ENCODE results near the gene HOXC5.

The HOXC5 gene

DNA sequence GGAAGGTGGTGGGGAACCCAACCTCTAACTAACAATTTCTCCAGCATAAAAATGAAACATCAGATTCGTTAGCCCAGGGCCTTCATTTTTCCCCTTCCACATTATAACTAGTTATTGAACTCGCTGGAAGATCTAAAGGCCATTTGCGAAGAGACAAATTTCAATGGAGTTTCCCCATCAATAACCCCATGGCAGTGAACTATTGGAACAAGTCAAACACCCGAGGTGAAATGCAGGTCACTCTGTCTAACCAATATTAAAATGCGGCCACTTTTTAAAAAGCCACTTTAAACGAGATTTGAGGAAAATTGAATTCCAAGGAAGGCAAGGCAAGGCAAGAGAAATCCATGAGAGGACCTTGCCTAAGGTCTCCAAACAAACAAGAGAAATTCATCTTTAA, 16.3 kb downstream of the HOXC5 start:
- DNase-seq: no peak

DNA sequence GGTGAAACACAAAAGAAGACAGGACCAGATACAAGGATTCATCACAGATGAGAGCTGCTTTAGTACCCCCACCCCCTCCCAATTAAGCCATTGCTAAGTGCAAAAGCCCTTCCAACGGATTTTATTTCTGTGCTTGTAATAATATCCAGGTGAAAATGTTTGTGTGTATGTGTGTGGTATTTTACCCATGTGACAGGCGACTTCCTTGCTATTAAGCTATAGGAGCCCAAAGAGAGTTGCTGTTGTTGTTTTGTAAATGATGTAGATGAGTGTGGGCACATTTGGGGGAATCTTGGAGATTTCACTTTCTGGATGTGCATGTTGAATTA, 17.6 kb downstream of the HOXC5 start:
- DNase-seq: no peak

DNA sequence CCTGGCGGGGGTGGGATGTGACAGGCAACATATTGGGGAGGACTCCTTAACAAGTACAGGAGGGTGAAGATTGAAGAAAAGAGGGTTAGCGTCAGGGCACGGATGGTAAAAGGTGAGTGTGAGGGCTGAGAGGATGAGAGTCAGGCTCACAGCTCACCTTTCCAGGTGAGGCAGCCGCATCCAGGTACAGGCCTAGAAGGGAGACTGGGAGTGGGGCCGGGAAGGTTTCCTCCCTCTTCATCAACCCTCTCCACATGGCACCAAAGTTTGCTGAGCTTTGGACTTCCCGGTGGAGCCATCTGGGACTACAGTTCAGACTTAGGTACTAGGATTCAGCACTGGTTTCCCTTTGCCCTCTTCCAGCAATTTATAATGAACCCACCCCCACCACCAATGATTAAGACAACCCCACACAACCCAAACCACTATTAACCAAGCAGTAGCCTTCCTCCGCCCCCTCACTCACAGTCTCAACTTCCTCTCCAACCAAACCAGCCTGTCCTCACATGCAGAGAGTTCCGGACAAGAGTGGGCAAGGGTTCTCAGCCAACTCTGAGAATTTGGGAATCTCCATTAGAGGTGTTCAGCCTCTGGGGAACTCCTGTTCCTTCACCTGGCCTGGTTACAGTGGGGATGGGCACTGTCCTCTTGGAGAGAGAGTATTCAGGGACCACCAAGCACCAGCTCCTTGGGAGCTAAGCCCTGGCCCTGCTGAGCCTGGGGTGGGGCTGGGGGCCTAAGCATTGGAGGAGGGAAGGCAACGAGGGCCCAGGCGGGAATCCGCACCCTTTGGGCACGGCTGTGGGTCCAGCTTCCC, 18.4 kb downstream of the HOXC5 start:
- DNase-seq: no peak

DNA sequence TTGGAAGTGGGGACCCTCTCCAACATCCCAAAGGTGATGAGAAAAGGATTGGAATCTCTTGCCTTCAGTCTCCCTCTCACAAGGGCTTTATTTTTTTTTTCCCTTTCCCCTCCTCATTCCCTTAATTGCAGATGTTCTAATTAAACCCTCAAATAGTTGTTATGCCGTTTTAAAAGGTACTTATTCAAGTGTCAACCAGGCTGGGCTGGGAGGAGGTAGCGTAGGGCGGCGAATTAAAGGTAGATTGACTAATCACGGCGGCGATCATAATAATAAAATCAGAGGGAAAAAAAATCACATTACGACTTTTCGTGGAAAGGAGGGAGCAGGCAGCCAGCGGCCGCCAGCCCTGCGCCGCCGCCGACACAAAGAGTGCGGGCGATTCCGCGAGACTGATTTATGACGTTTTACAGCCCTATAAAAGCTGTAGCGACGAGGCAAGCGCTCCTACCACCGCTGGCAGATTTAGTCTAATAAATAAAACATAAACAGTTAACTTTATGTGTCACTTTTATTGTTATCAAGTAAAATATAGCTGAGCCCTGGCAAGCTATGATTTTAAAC, 19.1 kb downstream of the HOXC5 start:
- no peak for DNase-seq

DNA sequence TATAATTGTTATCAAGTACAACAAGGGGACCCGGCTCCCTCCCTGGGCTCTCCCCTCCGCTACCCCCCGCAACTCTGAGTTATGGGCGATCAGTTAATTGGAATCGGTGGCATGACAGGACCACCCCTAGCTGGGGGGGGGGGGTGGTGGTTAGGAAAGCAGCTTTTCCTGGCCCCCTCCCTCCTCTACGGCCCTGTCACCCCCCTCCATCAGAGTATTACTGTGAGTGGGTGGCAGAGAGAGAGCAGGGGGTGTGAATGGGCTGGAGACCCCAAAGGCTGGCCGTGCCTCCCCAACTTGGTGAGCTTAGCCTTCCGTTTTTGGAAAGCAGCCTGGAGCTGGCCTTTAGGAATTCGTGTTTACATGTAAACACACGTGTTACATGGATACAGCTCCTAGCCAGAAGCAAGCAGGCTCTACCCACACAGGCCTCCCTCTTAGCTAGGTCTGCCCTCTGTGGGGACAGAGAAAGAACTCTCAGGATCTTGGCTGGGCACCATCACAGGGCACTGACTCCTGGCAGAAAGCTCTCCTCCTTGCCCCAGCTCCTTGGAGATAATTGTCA, 19.7 kb downstream of the HOXC5 start:
- DNase-seq: no peak

DNA sequence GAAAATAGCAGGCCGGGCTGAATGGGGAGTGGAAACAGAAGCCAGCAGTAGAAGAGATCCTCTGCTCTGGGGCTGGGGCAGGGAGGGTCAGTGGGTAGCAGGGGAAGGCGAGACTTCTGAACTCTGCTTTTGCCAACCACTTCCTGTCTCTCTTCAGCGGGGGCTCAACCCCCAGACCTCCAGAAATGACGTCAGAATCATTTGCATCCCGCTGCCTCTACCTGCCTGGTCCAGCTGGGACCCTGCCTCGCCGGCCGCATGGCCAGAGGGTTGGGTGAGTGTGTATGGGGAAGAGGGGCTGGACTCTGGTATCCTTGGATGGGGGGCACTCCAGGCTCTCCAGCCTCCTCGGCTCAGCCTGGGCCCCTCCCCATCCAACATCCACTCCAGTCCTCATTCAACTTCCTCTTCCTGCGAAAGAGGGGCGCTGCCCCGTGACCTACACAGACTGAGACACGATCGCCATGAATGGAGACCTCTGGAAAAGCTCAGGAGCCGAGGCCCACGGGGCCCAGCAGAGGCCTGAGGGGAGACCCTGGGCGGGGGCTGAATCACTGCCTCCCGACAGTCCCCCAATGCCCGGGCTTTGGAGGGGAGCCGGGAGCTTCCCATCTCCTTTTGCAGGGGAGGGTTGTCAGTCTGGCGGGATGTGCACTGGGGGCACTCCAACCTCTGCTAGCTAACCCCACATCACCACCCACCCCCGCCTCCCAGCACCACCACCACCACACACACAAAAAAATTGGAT, 20.3 kb downstream of the HOXC5 start:
- DNase-seq: peak; percentile 50

DNA sequence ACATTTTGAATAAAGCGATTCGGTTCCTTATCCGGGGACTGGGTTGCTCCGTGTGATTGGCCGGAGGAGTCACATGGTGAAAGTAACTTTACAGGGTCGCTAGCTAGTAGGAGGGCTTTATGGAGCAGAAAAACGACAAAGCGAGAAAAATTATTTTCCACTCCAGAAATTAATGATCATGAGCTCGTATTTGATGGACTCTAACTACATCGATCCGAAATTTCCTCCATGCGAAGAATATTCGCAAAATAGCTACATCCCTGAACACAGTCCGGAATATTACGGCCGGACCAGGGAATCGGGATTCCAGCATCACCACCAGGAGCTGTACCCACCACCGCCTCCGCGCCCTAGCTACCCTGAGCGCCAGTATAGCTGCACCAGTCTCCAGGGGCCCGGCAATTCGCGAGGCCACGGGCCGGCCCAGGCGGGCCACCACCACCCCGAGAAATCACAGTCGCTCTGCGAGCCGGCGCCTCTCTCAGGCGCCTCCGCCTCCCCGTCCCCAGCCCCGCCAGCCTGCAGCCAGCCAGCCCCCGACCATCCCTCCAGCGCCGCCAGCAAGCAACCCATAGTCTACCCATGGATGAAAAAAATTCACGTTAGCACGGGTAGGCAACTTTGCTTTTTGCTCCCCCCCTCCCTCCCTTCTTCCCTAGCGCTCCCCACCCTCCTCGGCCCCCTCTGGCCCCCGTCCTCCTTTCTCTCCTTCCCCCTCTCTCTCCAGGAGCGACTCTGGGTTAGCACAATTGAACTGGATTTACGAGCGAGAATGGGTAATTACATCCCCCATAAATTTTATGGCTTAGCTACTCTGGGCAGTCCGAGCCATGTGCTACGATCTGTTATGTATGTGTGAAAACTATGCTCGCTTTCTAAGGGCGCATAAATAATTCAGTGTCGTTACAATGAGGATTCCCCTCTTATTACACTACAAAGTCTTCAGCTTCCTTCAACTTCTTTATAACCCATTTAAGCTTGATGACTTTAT, 21.2 kb downstream of the HOXC5 start, which contains the start of gene HOXC4:
TSS of gene HOXC4 (plus strand) at position 85 of the 991 bp plus-strand sequence. CDS start at position 173, 88 bp downstream.
- peak; percentile 46 for DNase-seq

DNA sequence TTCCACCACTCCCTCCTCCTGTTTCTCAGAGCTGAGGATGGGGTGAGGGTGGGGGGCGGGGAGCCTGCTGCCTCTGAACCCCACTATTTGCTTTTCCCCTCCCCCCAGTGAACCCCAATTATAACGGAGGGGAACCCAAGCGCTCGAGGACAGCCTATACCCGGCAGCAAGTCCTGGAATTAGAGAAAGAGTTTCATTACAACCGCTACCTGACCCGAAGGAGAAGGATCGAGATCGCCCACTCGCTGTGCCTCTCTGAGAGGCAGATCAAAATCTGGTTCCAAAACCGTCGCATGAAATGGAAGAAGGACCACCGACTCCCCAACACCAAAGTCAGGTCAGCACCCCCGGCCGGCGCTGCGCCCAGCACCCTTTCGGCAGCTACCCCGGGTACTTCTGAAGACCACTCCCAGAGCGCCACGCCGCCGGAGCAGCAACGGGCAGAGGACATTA, 21.9 kb downstream of the HOXC5 start:
- no peak for DNase-seq

DNA sequence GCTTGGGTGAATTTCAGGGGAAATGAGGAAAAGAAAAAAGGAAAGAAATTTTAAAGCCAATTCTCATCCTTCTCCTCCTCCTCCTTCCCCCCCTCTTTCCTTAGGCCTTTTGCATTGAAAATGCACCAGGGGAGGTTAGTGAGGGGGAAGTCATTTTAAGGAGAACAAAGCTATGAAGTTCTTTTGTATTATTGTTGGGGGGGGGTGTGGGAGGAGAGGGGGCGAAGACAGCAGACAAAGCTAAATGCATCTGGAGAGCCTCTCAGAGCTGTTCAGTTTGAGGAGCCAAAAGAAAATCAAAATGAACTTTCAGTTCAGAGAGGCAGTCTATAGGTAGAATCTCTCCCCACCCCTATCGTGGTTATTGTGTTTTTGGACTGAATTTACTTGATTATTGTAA, 22.7 kb downstream of the HOXC5 start:
- no peak for DNase-seq

DNA sequence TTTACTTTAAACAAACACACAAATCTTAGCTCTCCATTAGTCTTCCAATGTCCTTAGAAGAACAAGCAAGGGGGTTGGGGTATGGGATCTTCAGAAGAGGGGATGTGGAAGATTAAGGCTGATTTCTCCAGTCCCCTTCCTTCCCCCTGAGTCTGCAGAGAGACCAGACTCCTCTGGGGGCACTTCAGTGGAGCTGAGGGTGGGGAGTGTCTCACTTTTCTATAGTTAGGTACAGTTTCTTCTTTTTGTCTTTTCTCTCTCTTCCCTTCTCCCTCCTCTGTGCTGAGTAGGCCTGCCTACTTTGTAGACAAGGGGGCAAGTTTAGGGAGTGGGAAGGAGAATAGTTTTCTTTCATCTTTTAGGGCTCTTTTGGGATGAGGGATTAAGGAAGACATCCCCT, 23.3 kb downstream of the HOXC5 start:
- no peak for DNase-seq

DNA sequence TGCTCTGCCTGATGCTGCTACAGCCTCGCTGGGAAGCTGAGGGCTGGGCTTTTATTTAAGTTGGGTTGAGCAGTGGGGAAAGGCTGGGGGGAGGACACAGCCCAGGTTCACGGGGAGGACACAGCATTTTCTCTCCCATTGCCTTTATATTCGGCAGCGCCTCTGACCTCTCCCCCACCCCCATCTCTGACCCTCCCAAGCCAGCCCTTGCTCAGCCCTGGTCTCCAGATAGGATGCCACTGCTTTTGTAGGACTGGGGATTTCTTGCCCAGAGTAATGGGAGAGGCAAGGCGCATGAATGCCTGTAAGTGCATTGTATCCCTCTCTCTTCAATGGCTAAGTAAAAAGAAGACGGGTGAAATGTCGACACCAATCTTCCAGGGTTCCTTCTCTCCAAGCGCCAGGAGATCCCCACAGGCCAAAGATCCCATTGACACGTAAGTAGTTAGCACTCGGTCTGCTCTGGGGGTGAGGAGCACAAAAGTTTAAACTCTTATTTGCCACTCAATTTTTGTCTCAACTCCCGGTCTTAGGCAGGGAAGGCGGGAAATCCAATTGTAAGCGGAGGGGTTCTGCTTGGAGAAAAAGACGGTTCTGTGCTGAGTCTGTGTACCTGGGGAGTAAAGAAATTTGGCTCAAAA, 25.4 kb downstream of the HOXC5 start:
- DNase-seq: no peak

DNA sequence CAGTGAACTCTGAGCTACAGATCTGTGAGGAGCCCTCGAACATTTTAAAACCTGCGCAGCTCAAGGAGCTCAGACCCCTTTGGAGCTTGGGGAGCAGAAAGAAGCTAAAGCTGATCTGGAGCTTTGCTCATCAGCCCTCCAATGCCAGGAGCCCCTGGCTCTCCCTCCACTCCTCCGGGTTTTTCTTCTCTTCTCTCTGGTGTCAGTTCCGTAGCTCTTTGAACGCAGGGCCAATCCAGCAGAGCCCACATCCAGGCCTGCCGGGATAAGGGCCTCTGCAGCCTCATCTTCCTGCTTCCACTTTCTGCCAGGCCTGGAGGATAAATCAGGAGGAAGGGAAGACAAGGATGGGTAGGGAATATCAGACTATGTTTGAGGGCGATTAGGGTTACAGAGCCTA, 26.8 kb downstream of the HOXC5 start:
- DNase-seq: no peak

DNA sequence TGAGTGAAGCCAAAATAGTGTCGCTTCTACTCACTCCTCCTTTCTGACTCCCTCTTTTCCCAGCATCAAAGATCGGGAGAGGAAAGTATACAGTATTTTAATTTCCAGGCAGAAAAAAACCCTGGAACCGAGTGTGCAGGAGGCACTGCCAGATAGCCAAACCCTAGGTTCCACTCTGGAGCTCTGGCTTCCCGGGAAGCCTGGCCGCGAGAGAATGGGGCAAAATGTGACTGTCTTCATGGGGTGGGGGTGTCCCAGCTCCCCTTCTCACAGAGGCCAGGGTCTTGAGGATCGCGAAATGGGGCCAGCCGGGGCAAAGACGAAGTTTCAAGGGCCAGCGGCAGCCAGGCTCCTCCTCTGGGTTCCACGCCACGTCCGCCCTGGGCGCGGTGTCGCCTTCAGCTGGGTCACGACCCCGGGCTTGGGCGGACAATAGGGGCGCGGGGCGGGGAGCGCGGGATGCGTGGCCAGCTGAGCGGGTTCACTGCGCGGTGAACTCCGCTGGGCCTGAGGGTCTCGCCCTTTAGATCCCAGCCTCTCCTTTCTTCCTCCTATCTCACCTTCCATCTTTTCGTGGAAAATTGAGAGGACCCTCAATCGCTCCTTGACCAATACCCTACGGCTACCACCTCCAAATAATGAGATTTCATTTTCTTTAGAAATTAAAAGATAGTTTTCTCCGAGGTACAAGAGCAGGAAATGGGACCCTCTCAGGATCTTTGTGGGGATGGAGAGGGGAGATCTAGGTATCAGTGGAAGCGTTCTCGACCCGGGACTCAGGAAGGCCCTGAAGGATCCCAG, 27.5 kb downstream of the HOXC5 start:
- no peak for DNase-seq

DNA sequence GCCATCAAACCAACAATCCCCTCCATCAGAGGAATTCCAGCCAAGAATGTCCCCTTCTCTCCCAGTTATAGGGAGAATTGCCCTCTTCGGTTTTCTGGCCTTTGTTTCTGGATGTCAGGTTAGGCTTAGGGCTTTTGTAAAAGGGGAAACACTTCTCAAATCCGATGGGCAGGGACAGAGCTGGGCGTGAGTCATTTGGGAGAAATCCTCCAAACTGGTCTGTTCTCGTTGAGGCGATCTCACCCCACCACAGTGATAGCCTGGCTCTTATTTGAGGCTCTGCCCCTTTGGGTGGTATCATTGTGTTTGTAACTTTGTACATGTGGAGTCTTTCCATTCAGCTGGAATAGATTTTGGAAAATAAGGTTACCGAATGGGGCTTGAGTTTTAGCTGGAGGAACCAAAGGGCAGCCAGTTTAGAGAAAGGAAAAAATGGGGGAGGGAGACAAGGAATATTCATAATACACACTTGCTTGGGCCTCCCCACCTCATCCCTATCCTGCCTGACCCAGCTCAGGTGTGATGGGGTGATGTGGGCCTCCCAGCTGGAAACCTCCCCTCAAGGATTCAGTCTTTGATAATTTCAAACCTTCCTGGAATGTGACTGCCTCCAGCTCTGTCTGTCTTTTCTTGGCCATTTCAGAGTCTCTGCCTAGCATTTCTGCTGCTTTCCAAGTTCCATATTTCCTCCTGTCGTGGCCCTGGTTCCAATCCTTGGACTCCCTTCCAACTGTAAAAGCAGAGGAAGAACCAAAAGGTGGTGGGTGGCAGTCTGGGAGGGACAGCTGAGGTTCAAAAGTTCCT, 28.3 kb downstream of the HOXC5 start:
- no peak for DNase-seq

DNA sequence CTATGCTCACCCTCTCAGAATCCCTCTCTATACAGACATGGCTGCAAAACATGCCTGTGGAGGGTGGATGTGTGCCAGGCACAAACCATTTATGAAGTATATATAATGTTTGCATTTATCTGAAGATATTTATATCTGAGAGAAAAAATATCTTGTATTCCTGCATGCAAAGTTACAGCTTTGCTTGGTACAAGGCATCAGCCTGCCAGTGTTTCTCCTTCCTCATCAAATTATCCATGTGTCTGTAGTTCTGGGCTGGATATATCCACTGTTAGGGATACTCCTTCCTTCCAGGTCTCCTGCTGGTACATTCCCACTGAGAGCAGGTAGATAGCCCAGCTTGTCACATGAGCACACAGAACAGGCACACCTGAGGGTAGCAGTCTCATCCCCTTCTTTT, 32.8 kb downstream of the HOXC5 start:
- no peak for DNase-seq

DNA sequence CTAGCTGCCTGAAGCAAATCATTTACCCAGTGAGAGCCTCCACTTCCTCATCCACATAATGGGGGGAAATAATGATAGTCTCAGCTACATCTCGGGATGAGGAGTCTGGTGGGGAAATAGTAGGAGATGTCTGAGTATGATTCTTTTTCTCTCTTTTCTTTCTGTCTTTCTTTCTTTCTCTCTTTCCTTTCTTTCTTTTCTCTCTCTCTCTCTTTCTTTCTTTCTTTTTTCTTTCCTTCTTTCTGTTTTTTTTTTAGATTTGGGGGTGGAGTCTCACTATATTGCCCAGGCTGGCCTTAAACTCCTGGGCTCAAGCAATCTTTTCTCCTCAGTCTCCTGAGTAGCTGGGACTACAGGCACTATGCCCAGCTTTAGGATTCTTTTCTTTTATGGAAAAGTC, 33.6 kb downstream of the HOXC5 start:
- no peak for DNase-seq

DNA sequence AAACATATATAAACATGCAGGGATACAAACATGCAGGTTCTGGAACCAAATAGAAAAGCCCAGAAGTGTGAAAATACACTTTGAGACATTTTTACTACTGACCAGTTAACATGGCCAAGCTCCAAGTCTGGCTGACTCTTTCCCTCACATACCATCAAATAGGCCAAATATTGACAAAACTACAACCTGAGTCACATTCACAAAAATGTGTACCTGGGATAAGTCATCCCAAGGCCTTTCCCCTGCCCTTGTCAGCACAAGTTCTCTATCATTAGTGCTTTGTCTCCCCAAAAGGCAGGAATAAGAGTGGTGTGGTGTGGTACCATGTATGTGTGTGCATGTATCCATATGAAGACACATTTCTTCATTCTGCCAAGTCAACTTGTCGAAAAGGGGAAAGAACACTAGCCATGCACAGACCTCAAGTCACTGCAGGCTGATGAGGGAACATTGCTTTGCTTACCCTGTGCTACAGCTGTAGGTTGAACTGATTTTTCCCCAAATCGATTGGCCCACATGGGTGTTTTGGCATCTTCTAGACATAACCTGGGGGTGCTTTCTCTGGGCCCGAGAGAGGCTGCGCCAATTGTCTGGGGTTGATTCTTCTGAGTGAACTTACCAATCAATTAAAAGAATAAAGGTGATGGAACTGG, 35.7 kb downstream of the HOXC5 start:
- DNase-seq: no peak

DNA sequence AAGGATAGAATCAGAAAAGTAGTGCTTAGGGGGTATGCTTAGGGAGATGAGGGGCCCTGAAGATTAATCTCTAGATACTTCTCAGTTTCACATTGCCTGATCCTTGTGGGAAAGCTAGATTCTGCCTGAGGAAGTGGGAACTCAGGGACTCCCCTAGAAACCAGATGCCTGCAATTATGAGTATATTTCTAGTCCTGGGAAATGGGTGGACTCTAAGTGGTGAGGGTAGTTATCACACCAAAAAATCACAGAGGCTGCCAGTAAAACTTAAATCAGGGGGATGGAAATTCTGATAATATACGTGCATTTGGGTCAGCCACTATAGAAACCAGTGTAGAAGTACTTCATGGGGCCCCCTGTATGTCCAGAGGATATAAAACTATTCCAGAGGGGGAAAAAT, 39.1 kb downstream of the HOXC5 start:
- DNase-seq: no peak

DNA sequence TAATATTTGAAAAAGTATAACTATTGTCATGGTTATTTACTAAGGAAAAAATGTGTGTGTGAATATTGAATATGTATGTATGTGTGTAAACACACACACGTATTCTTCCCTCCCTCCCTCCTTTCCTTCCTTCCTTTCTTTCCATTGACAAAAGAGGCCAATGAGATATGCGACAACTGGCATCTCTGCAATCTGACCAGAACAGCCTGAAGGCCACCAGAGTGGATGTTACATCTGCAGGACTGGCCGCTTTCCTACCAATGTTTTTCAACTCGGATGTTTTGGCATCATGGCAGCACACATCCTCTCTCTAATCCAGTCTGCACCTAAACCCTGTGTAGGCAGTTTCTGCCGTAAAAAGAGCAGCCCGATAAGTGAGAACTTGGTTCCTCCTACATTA, 41.5 kb downstream of the HOXC5 start:
- no peak for DNase-seq

DNA sequence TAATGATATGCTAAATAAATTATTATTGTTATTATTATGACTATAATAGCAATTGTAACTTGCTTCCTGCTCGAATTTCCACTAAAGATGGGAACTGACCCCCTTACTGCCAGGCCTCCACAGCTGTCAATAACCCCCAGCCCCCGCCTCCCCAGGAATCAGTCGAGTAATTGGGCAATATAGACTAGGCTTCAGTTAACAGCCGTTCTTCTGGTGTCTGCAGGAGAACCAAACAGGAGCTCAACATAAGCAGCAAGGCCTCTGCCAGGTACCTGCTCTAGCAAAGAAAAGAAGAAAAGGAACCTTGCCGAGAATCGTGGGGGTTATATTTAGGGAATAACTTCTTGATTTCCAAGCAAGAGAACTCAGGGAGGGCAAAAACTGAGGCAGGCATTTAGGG, 42.6 kb downstream of the HOXC5 start:
- no peak for DNase-seq
